ENCODE data around the gene KCTD15.

Gene KCTD15

DNA sequence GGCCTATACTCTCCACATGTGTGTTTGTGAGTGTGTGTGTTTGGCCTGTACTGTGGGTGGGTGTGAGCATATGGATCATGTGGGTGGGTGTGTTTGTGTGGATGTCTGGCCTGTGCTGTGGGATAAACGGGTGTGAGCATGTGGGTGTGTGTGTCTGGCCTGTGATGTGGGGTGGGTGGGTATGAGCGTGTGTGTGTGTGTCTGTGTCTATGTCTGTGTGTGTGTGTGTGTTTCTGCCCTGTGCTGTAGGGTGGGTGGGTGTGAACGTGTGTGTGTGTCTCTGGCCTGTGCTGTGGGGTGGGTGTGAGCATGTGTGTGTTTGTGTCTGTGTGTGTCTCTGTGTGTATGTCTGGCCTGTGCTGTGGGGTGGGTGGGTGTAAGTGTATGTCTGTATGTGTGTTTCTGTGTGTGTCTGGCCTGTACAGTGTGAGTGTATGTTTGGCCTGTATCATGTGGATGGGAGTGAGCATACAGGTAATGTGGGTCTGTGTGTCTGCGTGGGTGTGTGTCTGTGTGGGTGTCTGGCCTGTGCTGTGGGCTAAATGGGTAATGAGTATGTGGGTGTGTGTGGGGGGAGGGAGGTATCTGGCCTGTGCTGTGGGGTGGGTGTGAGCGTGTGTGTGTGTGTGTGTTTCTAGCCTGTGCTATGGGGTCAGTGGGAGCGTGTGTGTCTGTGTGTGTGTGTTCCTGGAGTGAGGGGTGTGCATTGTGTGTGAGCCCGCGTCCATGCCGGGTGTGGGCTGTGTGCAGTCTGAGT, 20.8 kb upstream of the KCTD15 start:
- H3K36me3 ChIP-seq (ENCODE audit: control insufficient read depth in 1 of 2, insufficient read depth in 2 of 2, low read depth in 1 of 2, low read length in 2 of 2) = no peaks in the 10 kb centered on the region
- H3K4me2 ChIP-seq (ENCODE audit: low read length, poor library complexity, severe bottlenecking) = no peak overlapping the region
- no peak overlapping the region for H4K8ac ChIP-seq (ENCODE audit: low read length)
- no peak overlapping the region for H3K23ac ChIP-seq (ENCODE audit: low read length in 2 of 2)
- no peak overlapping the region for H2AK5ac ChIP-seq (ENCODE audit: low read length, severe bottlenecking)
- no peak overlapping the region for H2BK15ac ChIP-seq (ENCODE audit: low read depth, poor library complexity, severe bottlenecking)
- H3K14ac ChIP-seq (ENCODE audit: low read length in 2 of 2) = no peak overlapping the region
- 86% methylated on average over 9 of the region's 9 CpGs for WGBS
- no peak overlapping the region for H2AFZ ChIP-seq (ENCODE audit: low read depth, low read length)
- H3K4ac ChIP-seq (ENCODE audit: low read depth in 1 of 2, low read length in 2 of 2) = no peak overlapping the region
- peaks cover 44 to 47% of the 10 kb centered on the region in 2 experiments for H3K27me3 ChIP-seq (ENCODE audit: control insufficient read depth in 1 of 2, insufficient read depth in 1 of 2, low read length in 2 of 2)
- no peak for DNase-seq
- H3K4me3 ChIP-seq (ENCODE audit: insufficient read depth in 1 of 2, low read depth in 1 of 2, low read length in 2 of 2) = no peak overlapping the region
- H3K79me1 ChIP-seq (replicated peaks; ENCODE audit: low read length, poor library complexity, severe bottlenecking) = no peaks in the 10 kb centered on the region
- H2BK12ac ChIP-seq (ENCODE audit: low read length in 2 of 2) = no peak overlapping the region
- H2BK120ac ChIP-seq (ENCODE audit: low read depth, low read length) = no peak overlapping the region
- no peaks in the 10 kb centered on the region for H3K9me3 ChIP-seq (ENCODE audit: control insufficient read depth, low read length)
- H3K27ac ChIP-seq (ENCODE audit: low read length, poor library complexity, severe bottlenecking) = no peak overlapping the region
- no peak overlapping the region for H2BK5ac ChIP-seq (ENCODE audit: low read depth, low read length, poor library complexity, severe bottlenecking)
- H4K91ac ChIP-seq (ENCODE audit: low read length) = no peak overlapping the region
- H3K4me1 ChIP-seq (ENCODE audit: control insufficient read depth, insufficient read depth, low read depth, low read length) = peaks cover 12% of the 10 kb centered on the region
- no peak overlapping the region for H3K18ac ChIP-seq (ENCODE audit: low read depth in 1 of 2, low read length in 2 of 2)
- H3K9ac ChIP-seq (ENCODE audit: low read length) = no peak overlapping the region

DNA sequence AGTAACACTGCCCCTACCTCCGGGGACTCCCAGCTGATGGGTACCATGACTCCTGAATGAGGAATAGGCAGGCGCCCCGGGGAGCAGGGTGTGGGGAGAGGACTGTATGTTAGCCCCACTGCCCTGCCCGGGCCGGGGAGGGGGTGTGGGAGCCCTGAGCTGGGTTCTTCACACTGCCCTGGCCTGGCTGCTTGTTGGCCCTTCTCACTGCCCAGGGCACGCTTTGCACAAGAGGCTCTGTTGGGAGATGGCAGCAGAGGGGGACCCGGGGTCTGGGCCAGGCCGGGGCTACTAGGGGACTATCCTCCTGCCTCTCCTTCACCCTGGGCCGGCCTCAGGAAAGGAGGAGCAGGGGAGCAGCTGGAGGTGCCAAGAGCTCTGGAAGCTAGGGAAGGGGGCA, 19.3 kb upstream of the KCTD15 start:
- Histone ChIP-seq H3K9ac (ENCODE audit: low read length) (no peak overlapping the region), H3K79me1 (replicated peaks; ENCODE audit: low read length, poor library complexity, severe bottlenecking) (no peaks in the 10 kb centered on the region), H3K27ac (ENCODE audit: low read length, poor library complexity, severe bottlenecking) (no peak overlapping the region), H3K14ac (ENCODE audit: low read length in 2 of 2) (no peak overlapping the region), H2BK120ac (ENCODE audit: low read depth, low read length) (no peak overlapping the region), H4K91ac (ENCODE audit: low read length) (no peak overlapping the region), H2AFZ (ENCODE audit: low read depth, low read length) (no peak overlapping the region), H3K23ac (ENCODE audit: low read length in 2 of 2) (no peak overlapping the region), H3K4me1 (ENCODE audit: control insufficient read depth, insufficient read depth, low read depth, low read length) (peaks cover 12% of the 10 kb centered on the region), H3K9me3 (ENCODE audit: control insufficient read depth, low read length) (no peaks in the 10 kb centered on the region), H2BK5ac (ENCODE audit: low read depth, low read length, poor library complexity, severe bottlenecking) (no peak overlapping the region), H2AK5ac (ENCODE audit: low read length, severe bottlenecking) (no peak overlapping the region), H3K4me3 (ENCODE audit: insufficient read depth in 1 of 2, low read depth in 1 of 2, low read length in 2 of 2) (no peak overlapping the region), H3K4me2 (ENCODE audit: low read length, poor library complexity, severe bottlenecking) (no peak overlapping the region), H3K4ac (ENCODE audit: low read depth in 1 of 2, low read length in 2 of 2) (no peak overlapping the region), H3K18ac (ENCODE audit: low read depth in 1 of 2, low read length in 2 of 2) (no peak overlapping the region), H3K36me3 (ENCODE audit: control insufficient read depth in 1 of 2, insufficient read depth in 2 of 2, low read depth in 1 of 2, low read length in 2 of 2) (no peaks in the 10 kb centered on the region), H2BK12ac (ENCODE audit: low read length in 2 of 2) (no peak overlapping the region), H3K27me3 (ENCODE audit: control insufficient read depth in 1 of 2, insufficient read depth in 1 of 2, low read length in 2 of 2) (peaks cover 51 to 56% of the 10 kb centered on the region in 2 experiments), H4K8ac (ENCODE audit: low read length) (no peak overlapping the region), H2BK15ac (ENCODE audit: low read depth, poor library complexity, severe bottlenecking) (no peak overlapping the region)
- DNase-seq = no peak
- WGBS = 88% methylated on average over 9 of the region's 9 CpGs

GRCh38 chr19:33777753-33778088, 18.9 kb upstream of the KCTD15 start:
- H3K4me1 ChIP-seq (ENCODE audit: control insufficient read depth, insufficient read depth, low read depth, low read length) = peaks cover 12% of the 10 kb centered on the region
- no peak overlapping the region for H2AFZ ChIP-seq (ENCODE audit: low read depth, low read length)
- 55% methylated on average over 17 of the region's 17 CpGs for WGBS
- no peak overlapping the region for H2BK120ac ChIP-seq (ENCODE audit: low read depth, low read length)
- no peak overlapping the region for H3K23ac ChIP-seq (ENCODE audit: low read length in 2 of 2)
- no peak overlapping the region for H3K14ac ChIP-seq (ENCODE audit: low read length in 2 of 2)
- DNase-seq = no peak
- H3K9ac ChIP-seq (ENCODE audit: low read length) = no peak overlapping the region
- no peak overlapping the region for H4K8ac ChIP-seq (ENCODE audit: low read length)
- H2BK12ac ChIP-seq (ENCODE audit: low read length in 2 of 2) = no peak overlapping the region
- H3K18ac ChIP-seq (ENCODE audit: low read depth in 1 of 2, low read length in 2 of 2) = no peak overlapping the region
- H3K36me3 ChIP-seq (ENCODE audit: control insufficient read depth in 1 of 2, insufficient read depth in 2 of 2, low read depth in 1 of 2, low read length in 2 of 2) = no peaks in the 10 kb centered on the region
- H3K4me2 ChIP-seq (ENCODE audit: low read length, poor library complexity, severe bottlenecking) = no peak overlapping the region
- no peak overlapping the region for H3K4ac ChIP-seq (ENCODE audit: low read depth in 1 of 2, low read length in 2 of 2)
- H2BK15ac ChIP-seq (ENCODE audit: low read depth, poor library complexity, severe bottlenecking) = no peak overlapping the region
- H3K4me3 ChIP-seq (ENCODE audit: insufficient read depth in 1 of 2, low read depth in 1 of 2, low read length in 2 of 2) = no peak overlapping the region
- H3K27ac ChIP-seq (ENCODE audit: low read length, poor library complexity, severe bottlenecking) = no peak overlapping the region
- no peak overlapping the region for H2BK5ac ChIP-seq (ENCODE audit: low read depth, low read length, poor library complexity, severe bottlenecking)
- no peak overlapping the region for H4K91ac ChIP-seq (ENCODE audit: low read length)
- no peaks in the 10 kb centered on the region for H3K79me1 ChIP-seq (replicated peaks; ENCODE audit: low read length, poor library complexity, severe bottlenecking)
- no peak overlapping the region for H2AK5ac ChIP-seq (ENCODE audit: low read length, severe bottlenecking)
- H3K27me3 ChIP-seq (ENCODE audit: control insufficient read depth in 1 of 2, insufficient read depth in 1 of 2, low read length in 2 of 2) = peaks cover 52 to 56% of the 10 kb centered on the region in 2 experiments
- H3K9me3 ChIP-seq (ENCODE audit: control insufficient read depth, low read length) = no peaks in the 10 kb centered on the region

DNA sequence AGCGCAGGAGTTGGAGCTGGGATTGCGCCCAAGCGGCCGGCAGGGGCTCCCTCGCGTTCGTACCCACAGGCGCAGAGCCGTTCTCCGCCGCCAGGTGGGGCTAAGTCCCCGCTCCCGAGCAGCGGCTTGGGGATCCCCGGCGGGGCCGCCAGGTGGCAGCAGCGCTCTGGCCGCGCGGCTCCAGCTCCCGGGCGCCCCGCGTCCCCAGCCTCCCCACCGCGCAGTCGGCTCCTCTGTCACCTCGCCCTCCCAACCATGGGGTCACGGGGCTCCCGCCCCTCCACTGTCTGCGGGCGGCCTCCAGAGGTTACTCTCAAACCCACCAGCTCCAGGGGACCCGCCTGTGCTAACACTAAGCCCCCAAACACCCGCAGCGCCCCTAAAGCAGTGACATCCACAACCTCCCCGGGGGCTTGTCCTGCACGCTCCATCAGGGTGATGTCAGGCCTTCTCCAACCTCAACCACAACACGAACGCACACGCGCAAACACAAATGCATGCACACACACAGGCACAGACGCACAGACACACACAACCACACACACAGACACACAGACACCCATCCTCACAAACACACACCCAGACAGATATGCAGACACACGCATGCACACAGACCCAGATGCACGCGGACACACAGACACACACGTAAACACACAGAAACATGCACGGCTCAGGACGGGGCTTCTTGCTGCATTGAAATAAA, 18.4 kb upstream of the KCTD15 start:
- H4K91ac ChIP-seq (ENCODE audit: low read length) = no peak overlapping the region
- H2AK5ac ChIP-seq (ENCODE audit: low read length, severe bottlenecking) = no peak overlapping the region
- H3K4me3 ChIP-seq (ENCODE audit: insufficient read depth in 1 of 2, low read depth in 1 of 2, low read length in 2 of 2) = no peak overlapping the region
- no peak overlapping the region for H2BK15ac ChIP-seq (ENCODE audit: low read depth, poor library complexity, severe bottlenecking)
- H4K8ac ChIP-seq (ENCODE audit: low read length) = no peak overlapping the region
- H3K4ac ChIP-seq (ENCODE audit: low read depth in 1 of 2, low read length in 2 of 2) = no peak overlapping the region
- H3K9me3 ChIP-seq (ENCODE audit: control insufficient read depth, low read length) = no peaks in the 10 kb centered on the region
- peak; percentile 65 for DNase-seq
- H2BK12ac ChIP-seq (ENCODE audit: low read length in 2 of 2) = no peak overlapping the region
- peak overlapping the region; percentile 25 for H3K4me2 ChIP-seq (ENCODE audit: low read length, poor library complexity, severe bottlenecking)
- 18% methylated on average over 46 of the region's 49 CpGs for WGBS
- no peaks in the 10 kb centered on the region for H3K79me1 ChIP-seq (replicated peaks; ENCODE audit: low read length, poor library complexity, severe bottlenecking)
- peaks cover 52 to 59% of the 10 kb centered on the region in 2 experiments for H3K27me3 ChIP-seq (ENCODE audit: control insufficient read depth in 1 of 2, insufficient read depth in 1 of 2, low read length in 2 of 2)
- no peak overlapping the region for H2BK120ac ChIP-seq (ENCODE audit: low read depth, low read length)
- no peak overlapping the region for H3K27ac ChIP-seq (ENCODE audit: low read length, poor library complexity, severe bottlenecking)
- no peak overlapping the region for H3K23ac ChIP-seq (ENCODE audit: low read length in 2 of 2)
- no peak overlapping the region for H3K14ac ChIP-seq (ENCODE audit: low read length in 2 of 2)
- no peaks in the 10 kb centered on the region for H3K36me3 ChIP-seq (ENCODE audit: control insufficient read depth in 1 of 2, insufficient read depth in 2 of 2, low read depth in 1 of 2, low read length in 2 of 2)
- no peak overlapping the region for H3K9ac ChIP-seq (ENCODE audit: low read length)
- H3K18ac ChIP-seq (ENCODE audit: low read depth in 1 of 2, low read length in 2 of 2) = no peak overlapping the region
- no peak overlapping the region for H2BK5ac ChIP-seq (ENCODE audit: low read depth, low read length, poor library complexity, severe bottlenecking)
- no peak overlapping the region for H2AFZ ChIP-seq (ENCODE audit: low read depth, low read length)
- peaks cover 12% of the 10 kb centered on the region for H3K4me1 ChIP-seq (ENCODE audit: control insufficient read depth, insufficient read depth, low read depth, low read length)

Data from mesenchymal stem cell (in vitro differentiated cells and primary cell).